GM23338 (cell line): ENCODE data around the gene ANO4. TPM values are rescaled to one million over a fixed set of nuclear protein-coding genes. Genes with fewer than 3 reads are reported as not detected.
"Not testable (repeated sequence)": the region's sequence is repeated elsewhere in the genome, so short reads cannot be mapped to it uniquely, and the experiment has no call there.

Experiments
- ATAC-seq: fragments of 200-7000 bp; cut with Tn5 transposase; 3 replicates; pipeline ENCODE4 v1.9.1; 2020
- DNase-seq: peaks from one replicate; pipeline ENCODE4 v3.0.0-alpha.2; 2015; ENCODE audit warnings: low spot score
- H2AFZ ChIP-seq: fragments of 200-600 bp; sonication (generic); 2 replicates; pipeline ENCODE4 v1.8.0; 2016; ENCODE audit warnings: antibody characterized with exemption, mild to moderate bottlenecking, moderate library complexity
- H3F3A ChIP-seq: fragments of 200-600 bp; sonication (generic); replicated peaks from 2 replicates; pipeline ENCODE4 v1.8.0; 2017; ENCODE audit warnings: antibody characterized with exemption, mixed run types, low read depth
- H3K27ac ChIP-seq: fragments of 200-600 bp; sonication (generic); 2 replicates; pipeline ENCODE4 v1.6.1; 2016; ENCODE audit warnings: low read depth
- H3K27me3 ChIP-seq: fragments of 200-600 bp; sonication (generic); 2 replicates; pipeline ENCODE4 v1.8.0; 2016; ENCODE audit warnings: mild to moderate bottlenecking, mixed run types, moderate library complexity; ENCODE audit not compliant: insufficient read depth
- H3K36me3 ChIP-seq: fragments of 200-600 bp; sonication (generic); 2 replicates; pipeline ENCODE4 v1.8.0; 2016; ENCODE audit warnings: mild to moderate bottlenecking; ENCODE audit not compliant: insufficient read depth
- H3K4me1 ChIP-seq: fragments of 200-600 bp; sonication (generic); 2 replicates; pipeline ENCODE4 v1.8.0; 2016; ENCODE audit warnings: mild to moderate bottlenecking, moderate library complexity; ENCODE audit not compliant: insufficient read depth
- H3K4me2 ChIP-seq: fragments of 200-600 bp; sonication (generic); 2 replicates; pipeline ENCODE4 v1.7.1; 2017; ENCODE audit warnings: mixed run types
- H3K4me3 ChIP-seq: fragments of 200-600 bp; sonication (generic); 2 replicates; pipeline ENCODE4 v1.6.1; 2016; ENCODE audit warnings: mixed run types
- H3K79me2 ChIP-seq: fragments of 200-600 bp; sonication (generic); replicated peaks from 2 replicates; pipeline ENCODE4 v1.8.0; 2017; ENCODE audit warnings: mild to moderate bottlenecking; ENCODE audit not compliant: insufficient read depth
- H3K9me2 ChIP-seq: fragments of 200-600 bp; sonication (generic); 2 replicates; pipeline ENCODE4 v1.8.0; 2017; ENCODE audit not compliant: insufficient read depth
- H4K20me1 ChIP-seq: fragments of 200-600 bp; sonication (generic); replicated peaks from 2 replicates; pipeline ENCODE4 v1.8.0; 2017; ENCODE audit warnings: mild to moderate bottlenecking; ENCODE audit not compliant: insufficient read depth
- H3K27ac Mint-ChIP-seq: 2 replicates; pipeline ENCODE4 v1.8.0; 2020; ENCODE audit warnings: inconsistent platforms, mild to moderate bottlenecking, moderate library complexity, mixed read lengths
- H3K27me3 Mint-ChIP-seq: 3 replicates; pipeline ENCODE4 v1.8.0; 2022; ENCODE audit warnings: low read depth, mild to moderate bottlenecking, moderate library complexity, mixed read lengths, inconsistent platforms; ENCODE audit not compliant: insufficient read depth, poor library complexity
- H3K36me3 Mint-ChIP-seq: 3 replicates; pipeline ENCODE4 v1.8.0; 2021; ENCODE audit warnings: low read depth, mild to moderate bottlenecking, inconsistent platforms, moderate library complexity, mixed read lengths
- H3K4me1 Mint-ChIP-seq: 3 replicates; pipeline ENCODE4 v1.8.0; 2020; ENCODE audit warnings: mild to moderate bottlenecking, inconsistent platforms, mixed read lengths
- H3K4me3 Mint-ChIP-seq: 3 replicates; pipeline ENCODE4 v1.8.0; 2021; ENCODE audit warnings: moderate library complexity, mild to moderate bottlenecking, inconsistent platforms, mixed read lengths
- H3K9me3 Mint-ChIP-seq: 3 replicates; pipeline ENCODE4 v1.8.0; 2020; ENCODE audit warnings: moderate library complexity, mild to moderate bottlenecking, inconsistent platforms, mixed read lengths
- CREB1 ChIP-seq: fragments of 250-450 bp; sonication (Bioruptor Pico); IDR thresholded peaks from 2 replicates; pipeline ENCODE4 v1.5.0; 2020; ENCODE audit warnings: low read depth, mild to moderate bottlenecking, moderate library complexity
- EZH2 ChIP-seq: fragments of 200-600 bp; sonication (generic); IDR thresholded peaks from one replicate; pipeline ENCODE4 v1.8.0; 2017; ENCODE audit warnings: antibody characterized with exemption, mild to moderate bottlenecking, low read depth; ENCODE audit not compliant: unreplicated experiment
- EZH2phosphoT487 ChIP-seq: fragments of 200-600 bp; sonication (generic); IDR thresholded peaks from one replicate; pipeline ENCODE4 v1.8.1; 2018; ENCODE audit warnings: antibody characterized with exemption; ENCODE audit not compliant: unreplicated experiment
- JUNB ChIP-seq: IDR thresholded peaks from one replicate; pipeline ENCODE4 v1.6.1; 2016; ENCODE audit warnings: antibody characterized with exemption; ENCODE audit not compliant: unreplicated experiment
- POLR2AphosphoS5 ChIP-seq: IDR thresholded peaks from 2 replicates; pipeline ENCODE4 v1.6.1; 2016; ENCODE audit warnings: antibody characterized with exemption, low read depth
- REST ChIP-seq: IDR thresholded peaks from one replicate; pipeline ENCODE4 v1.6.1; 2018; ENCODE audit warnings: antibody characterized with exemption; ENCODE audit not compliant: unreplicated experiment
- STAT1 ChIP-seq: IDR thresholded peaks from one replicate; pipeline ENCODE4 v1.6.1; 2016; ENCODE audit warnings: antibody characterized with exemption; ENCODE audit not compliant: unreplicated experiment
- polyA plus RNA-seq: library from polyadenylated mRNA; unstranded; fragments of >200 nt; fragmentation: Nextera tagmentation; extraction: Ambion mirVana; gene quantifications from 2 replicates; pipeline ENCODE4 v1.2.1, GENCODE V29; 2016
- total RNA-seq: library from RNA; depleted of rRNA; stranded (reverse); fragments of >200 nt; shearing (Covaris generic); gene quantifications from 2 replicates; pipeline ENCODE4 v1.2.3, GENCODE V29; 2014
- TF ChIP-seq, protein P1 (sequence below): fragments of 250-450 bp; sonication (Bioruptor Pico); IDR thresholded peaks from 2 replicates; pipeline ENCODE4 v1.5.0; 2020; ENCODE audit warnings: mild to moderate bottlenecking, moderate library complexity

Gene ANO4
- total and polyA plus RNA-seq, 2 experiments from 2014 or later: 1.7 to 8.7 TPM

- TF ChIP-seq, protein P1, sequence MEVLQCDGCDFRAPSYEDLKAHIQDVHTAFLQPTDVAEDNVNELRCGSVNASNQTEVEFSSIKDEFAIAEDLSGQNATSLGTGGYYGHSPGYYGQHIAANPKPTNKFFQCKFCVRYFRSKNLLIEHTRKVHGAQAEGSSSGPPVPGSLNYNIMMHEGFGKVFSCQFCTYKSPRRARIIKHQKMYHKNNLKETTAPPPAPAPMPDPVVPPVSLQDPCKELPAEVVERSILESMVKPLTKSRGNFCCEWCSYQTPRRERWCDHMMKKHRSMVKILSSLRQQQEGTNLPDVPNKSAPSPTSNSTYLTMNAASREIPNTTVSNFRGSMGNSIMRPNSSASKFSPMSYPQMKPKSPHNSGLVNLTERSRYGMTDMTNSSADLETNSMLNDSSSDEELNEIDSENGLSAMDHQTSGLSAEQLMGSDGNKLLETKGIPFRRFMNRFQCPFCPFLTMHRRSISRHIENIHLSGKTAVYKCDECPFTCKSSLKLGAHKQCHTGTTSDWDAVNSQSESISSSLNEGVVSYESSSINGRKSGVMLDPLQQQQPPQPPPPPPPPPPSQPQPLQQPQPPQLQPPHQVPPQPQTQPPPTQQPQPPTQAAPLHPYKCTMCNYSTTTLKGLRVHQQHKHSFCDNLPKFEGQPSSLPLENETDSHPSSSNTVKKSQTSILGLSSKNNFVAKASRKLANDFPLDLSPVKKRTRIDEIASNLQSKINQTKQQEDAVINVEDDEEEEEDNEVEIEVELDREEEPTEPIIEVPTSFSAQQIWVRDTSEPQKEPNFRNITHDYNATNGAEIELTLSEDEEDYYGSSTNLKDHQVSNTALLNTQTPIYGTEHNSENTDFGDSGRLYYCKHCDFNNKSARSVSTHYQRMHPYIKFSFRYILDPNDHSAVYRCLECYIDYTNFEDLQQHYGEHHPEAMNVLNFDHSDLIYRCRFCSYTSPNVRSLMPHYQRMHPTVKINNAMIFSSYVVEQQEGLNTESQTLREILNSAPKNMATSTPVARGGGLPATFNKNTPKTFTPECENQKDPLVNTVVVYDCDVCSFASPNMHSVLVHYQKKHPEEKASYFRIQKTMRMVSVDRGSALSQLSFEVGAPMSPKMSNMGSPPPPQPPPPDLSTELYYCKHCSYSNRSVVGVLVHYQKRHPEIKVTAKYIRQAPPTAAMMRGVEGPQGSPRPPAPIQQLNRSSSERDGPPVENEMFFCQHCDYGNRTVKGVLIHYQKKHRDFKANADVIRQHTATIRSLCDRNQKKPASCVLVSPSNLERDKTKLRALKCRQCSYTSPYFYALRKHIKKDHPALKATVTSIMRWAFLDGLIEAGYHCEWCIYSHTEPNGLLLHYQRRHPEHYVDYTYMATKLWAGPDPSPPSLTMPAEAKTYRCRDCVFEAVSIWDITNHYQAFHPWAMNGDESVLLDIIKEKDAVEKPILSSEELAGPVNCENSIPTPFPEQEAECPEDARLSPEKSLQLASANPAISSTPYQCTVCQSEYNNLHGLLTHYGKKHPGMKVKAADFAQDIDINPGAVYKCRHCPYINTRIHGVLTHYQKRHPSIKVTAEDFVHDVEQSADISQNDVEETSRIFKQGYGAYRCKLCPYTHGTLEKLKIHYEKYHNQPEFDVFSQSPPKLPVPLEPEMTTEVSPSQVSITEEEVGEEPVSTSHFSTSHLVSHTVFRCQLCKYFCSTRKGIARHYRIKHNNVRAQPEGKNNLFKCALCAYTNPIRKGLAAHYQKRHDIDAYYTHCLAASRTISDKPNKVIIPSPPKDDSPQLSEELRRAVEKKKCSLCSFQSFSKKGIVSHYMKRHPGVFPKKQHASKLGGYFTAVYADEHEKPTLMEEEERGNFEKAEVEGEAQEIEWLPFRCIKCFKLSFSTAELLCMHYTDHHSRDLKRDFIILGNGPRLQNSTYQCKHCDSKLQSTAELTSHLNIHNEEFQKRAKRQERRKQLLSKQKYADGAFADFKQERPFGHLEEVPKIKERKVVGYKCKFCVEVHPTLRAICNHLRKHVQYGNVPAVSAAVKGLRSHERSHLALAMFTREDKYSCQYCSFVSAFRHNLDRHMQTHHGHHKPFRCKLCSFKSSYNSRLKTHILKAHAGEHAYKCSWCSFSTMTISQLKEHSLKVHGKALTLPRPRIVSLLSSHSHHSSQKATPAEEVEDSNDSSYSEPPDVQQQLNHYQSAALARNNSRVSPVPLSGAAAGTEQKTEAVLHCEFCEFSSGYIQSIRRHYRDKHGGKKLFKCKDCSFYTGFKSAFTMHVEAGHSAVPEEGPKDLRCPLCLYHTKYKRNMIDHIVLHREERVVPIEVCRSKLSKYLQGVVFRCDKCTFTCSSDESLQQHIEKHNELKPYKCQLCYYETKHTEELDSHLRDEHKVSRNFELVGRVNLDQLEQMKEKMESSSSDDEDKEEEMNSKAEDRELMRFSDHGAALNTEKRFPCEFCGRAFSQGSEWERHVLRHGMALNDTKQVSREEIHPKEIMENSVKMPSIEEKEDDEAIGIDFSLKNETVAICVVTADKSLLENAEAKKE (CRISPR knock-in tag): no peak
- TF ChIP-seq EZH2 (no peak), JUNB (no peak), EZH2phosphoT487 (no peak), POLR2AphosphoS5 (no peak), STAT1 (no peak), REST (no peak), CREB1 (CRISPR knock-in tag) (no peak)
Observed at GRCh38 chr12:101127521-101128219, 333.1 kb downstream of the ANO4 start (continued).

GRCh38 chr12:101145777-101146431, 351.3 kb downstream of the ANO4 start:
- H3K9me2 ChIP-seq, H3K36me3 Mint-ChIP-seq, H3K36me3 ChIP-seq, H3K27me3 Mint-ChIP-seq, H3K9me3 Mint-ChIP-seq, H3K79me2 ChIP-seq, H3K4me1 ChIP-seq, H3K27me3 ChIP-seq, H4K20me1 ChIP-seq, H3K27ac ChIP-seq, H3F3A ChIP-seq: not testable (repeated sequence)
- H3K4me1 Mint-ChIP-seq: peaks cover 11% of the 10 kb centered on the region
- H3K4me2 ChIP-seq: peak overlapping the region; percentile 35
- peak overlapping the region; percentile 74 for H3K4me3 Mint-ChIP-seq
- H2AFZ ChIP-seq: peak overlapping the region; percentile 83; the same call in 1 of the 2 replicates
- H3K27ac Mint-ChIP-seq: peak overlapping the region; percentile 86
- H3K4me3 ChIP-seq: peak overlapping the region; percentile 63
- DNase-seq: peak; percentile 62
- peak; percentile 80 for ATAC-seq
